Hypothalamus (tissue), 51 donors: Measurements from ENCODE around the gene TTC7B.

ENCODE experiments used
- DNase-seq, 51 donors: peaks; one replicate each; lab custom pipeline; 2025; lab: John Stamatoyannopoulos, UW

TTC7B gene

GRCh38 chr14:90608281-90608680, 207.9 kb downstream of the TTC7B start:
- DNase-seq, result no peak

- DNase-seq, result peak in 22 of 51 donors; percentile 11 to 60 (median 34)
Observed at GRCh38 chr14:90607141-90607540, 209.1 kb downstream of the TTC7B start.

- no peak for DNase-seq
Observed at GRCh38 chr14:90606434-90606833, 209.8 kb downstream of the TTC7B start.

GRCh38 chr14:90605430-90605829, 210.8 kb downstream of the TTC7B start:
- DNase-seq, result no peak

- DNase-seq, result no peak
Observed at GRCh38 chr14:90604356-90604755, 211.9 kb downstream of the TTC7B start.

- no peak for DNase-seq
Observed at GRCh38 chr14:90603841-90604240, 212.4 kb downstream of the TTC7B start.

GRCh38 chr14:90603336-90603735, 212.9 kb downstream of the TTC7B start:
- DNase-seq, result no peak

GRCh38 chr14:90602088-90602687, 214.0 kb downstream of the TTC7B start:
- no peak for DNase-seq

- DNase-seq, result no peak
Observed at GRCh38 chr14:90601563-90601962, 214.7 kb downstream of the TTC7B start.

GRCh38 chr14:90600619-90601018, 215.6 kb downstream of the TTC7B start:
- no peak for DNase-seq

GRCh38 chr14:90599748-90600507, 216.3 kb downstream of the TTC7B start:
- peak in 11 of 51 donors; percentile 15 to 79 (median 29) for DNase-seq

GRCh38 chr14:90599339-90599738, 216.9 kb downstream of the TTC7B start:
- DNase-seq, result peak in 7 of 51 donors; percentile 24 to 79 (median 40)

GRCh38 chr14:90597961-90598360, 218.3 kb downstream of the TTC7B start:
- DNase-seq, result no peak

- no peak for DNase-seq
Observed at GRCh38 chr14:90596733-90597132, 219.5 kb downstream of the TTC7B start.

GRCh38 chr14:90593254-90594040, 222.8 kb downstream of the TTC7B start:
- DNase-seq, result no peak

GRCh38 chr14:90592655-90593054, 223.6 kb downstream of the TTC7B start:
- no peak for DNase-seq

- DNase-seq, result no peak
Observed at GRCh38 chr14:90587918-90588317, 228.3 kb downstream of the TTC7B start.

- DNase-seq, result no peak
Observed at GRCh38 chr14:90587252-90587910, 228.8 kb downstream of the TTC7B start.

- DNase-seq, result no peak
Observed at GRCh38 chr14:90585106-90585505, 231.1 kb downstream of the TTC7B start.

- no peak for DNase-seq
Observed at GRCh38 chr14:90583916-90584605, 232.2 kb downstream of the TTC7B start.
